ENCODE data around the gene METTL3. TPM values are rescaled to one million over a fixed set of nuclear protein-coding genes. Genes with fewer than 3 reads are reported as not detected.

Gene METTL3
- polyA plus RNA-seq, 3 donors, result 9.5 to 116 (median 10.8) TPM

GRCh38 chr14:21541413-21542074, 30.4 kb upstream of the METTL3 start:
- intact Hi-C loops (cut with micrococcal nuclease), result no loop called here
- Histone ChIP-seq H3K9ac (ENCODE audit: insufficient read depth, low read length, poor library complexity, severe bottlenecking) (no peak overlapping the region), H3K4me3 (replicated peaks in 1 of 3; ENCODE audit: low read depth in 2 of 3, low read length in 3 of 3) (no peak overlapping the region), H2AFZ (ENCODE audit: insufficient read depth, low read depth, low read length, poor library complexity, severe bottlenecking) (no peak overlapping the region), H3K4me1 (ENCODE audit: control insufficient read depth in 1 of 2, insufficient read depth in 2 of 2, low read length in 2 of 2) (no peaks in the 10 kb centered on the region), H3K27me3 (ENCODE audit: control insufficient read depth in 2 of 2, insufficient read depth in 2 of 2, low read length in 2 of 2) (peaks cover 29 to 30% of the 10 kb centered on the region in 2 donors), H3K79me2 (ENCODE audit: insufficient read depth, low read length) (no peaks in the 10 kb centered on the region), H3K27ac (ENCODE audit: low read depth in 1 of 2, low read length in 2 of 2) (no peak overlapping the region), H4K20me1 (ENCODE audit: insufficient read depth, low read length) (no peaks in the 10 kb centered on the region), H3K9me3 (replicated peaks in 1 of 2; ENCODE audit: control insufficient read depth in 1 of 2, insufficient read depth in 1 of 2, low read length in 2 of 2) (peaks cover 0 to under 1% of the 10 kb centered on the region in 2 donors), H3K4me2 (replicated peaks; ENCODE audit: extremely low read depth, low read length, poor library complexity, severe bottlenecking) (no peak overlapping the region), H3K36me3 (replicated peaks in 1 of 2; ENCODE audit: control insufficient read depth in 1 of 2, insufficient read depth in 2 of 2, low read length in 2 of 2) (no peaks in the 10 kb centered on the region)
- 94% methylated on average over 2 of the region's 9 CpGs for WGBS (ENCODE audit: insufficient coverage)
- no peak overlapping the region for H3K27ac Mint-ChIP-seq
- H3K4me3 Mint-ChIP-seq, result no peak overlapping the region
- H3K27me3 Mint-ChIP-seq (ENCODE audit: low read depth in 3 of 3), result peaks cover 24 to 33% (median 30%) of the 10 kb centered on the region in 3 donors
- no peak for TF ChIP-seq CTCF (IDR thresholded peaks at IDR 0.05)
- no peak for DNase-seq
- no peaks in the 10 kb centered on the region for H3K36me3 Mint-ChIP-seq
- H3K9me3 Mint-ChIP-seq, result peaks cover 0 to 8% (median 0%) of the 10 kb centered on the region in 7 donors
- H3K4me1 Mint-ChIP-seq, result peaks cover 5% of the 10 kb centered on the region

GRCh38 chr14:21539189-21539940, 28.2 kb upstream of the METTL3 start:
- Histone ChIP-seq H3K4me3 (replicated peaks in 1 of 3; ENCODE audit: low read depth in 2 of 3, low read length in 3 of 3) (no peak overlapping the region), H3K4me1 (ENCODE audit: control insufficient read depth in 1 of 2, insufficient read depth in 2 of 2, low read length in 2 of 2) (no peaks in the 10 kb centered on the region), H3K27ac (ENCODE audit: low read depth in 1 of 2, low read length in 2 of 2) (no peak overlapping the region), H3K9me3 (replicated peaks in 1 of 2; ENCODE audit: control insufficient read depth in 1 of 2, insufficient read depth in 1 of 2, low read length in 2 of 2) (peaks cover 0 to 17% of the 10 kb centered on the region in 2 donors), H3K27me3 (ENCODE audit: control insufficient read depth in 2 of 2, insufficient read depth in 2 of 2, low read length in 2 of 2) (peaks cover 51% of the 10 kb centered on the region in 2 donors), H3K36me3 (replicated peaks in 1 of 2; ENCODE audit: control insufficient read depth in 1 of 2, insufficient read depth in 2 of 2, low read length in 2 of 2) (no peaks in the 10 kb centered on the region), H2AFZ (ENCODE audit: insufficient read depth, low read depth, low read length, poor library complexity, severe bottlenecking) (no peak overlapping the region), H3K4me2 (replicated peaks; ENCODE audit: extremely low read depth, low read length, poor library complexity, severe bottlenecking) (no peak overlapping the region), H3K79me2 (ENCODE audit: insufficient read depth, low read length) (no peaks in the 10 kb centered on the region), H3K9ac (ENCODE audit: insufficient read depth, low read length, poor library complexity, severe bottlenecking) (no peak overlapping the region), H4K20me1 (ENCODE audit: insufficient read depth, low read length) (no peaks in the 10 kb centered on the region)
- Mint-ChIP-seq H3K9me3 (peaks cover 0 to 7% (median 0%) of the 10 kb centered on the region in 7 donors), H3K4me1 (peaks cover 14% of the 10 kb centered on the region), H3K27me3 (ENCODE audit: low read depth in 3 of 3) (peaks cover 44 to 53% (median 45%) of the 10 kb centered on the region in 3 donors), H3K36me3 (no peaks in the 10 kb centered on the region), H3K27ac (peak overlapping the region in 1 of 7 donors; percentile 9), H3K4me3 (peak overlapping the region in 1 of 2 donors; percentile 29)
- no peak for TF ChIP-seq CTCF (IDR thresholded peaks at IDR 0.05)
- DNase-seq, result no peak
- intact Hi-C loops (cut with micrococcal nuclease), result no loop called here
- WGBS (ENCODE audit: insufficient coverage), result no CpG with 5 or more reads among the region's 3 CpGs
